HepG2 (cell line): Measurements from ENCODE around the gene NOL4L. TPM values are rescaled to one million over a fixed set of nuclear protein-coding genes. Genes with fewer than 3 reads are reported as not detected.

Experiments
- ARHGAP35 ChIP-seq: sonication (generic); formaldehyde crosslinking; IDR thresholded peaks from 2 replicates; pipeline ENCODE4 v1.9.0; 2022; ENCODE audit warnings: mild to moderate bottlenecking, inconsistent platforms, moderate library complexity, missing genetic modification reagents, borderline replicate concordance
- ATF3 ChIP-seq: sonication (generic); formaldehyde crosslinking; IDR thresholded peaks from 2 replicates; pipeline ENCODE4 v1.4.0; 2020; ENCODE audit warnings: missing genetic modification reagents
- CCAR2 ChIP-seq: fragments of 200-400 bp; formaldehyde crosslinking; optimal IDR thresholded peaks from 2 replicates; pipeline ENCODE3; 2018; ENCODE audit warnings: low read depth, mild to moderate bottlenecking, low read length, moderate library complexity
- CEBPB ChIP-seq: IDR thresholded peaks from 2 replicates; pipeline ENCODE4 v1.6.1; 2011; ENCODE audit warnings: low read depth, low read length, improper control_type of control experiment, borderline replicate concordance
- CEBPG ChIP-seq: IDR thresholded peaks from 2 replicates; pipeline ENCODE4 v1.6.1; 2016
- CREBL2 ChIP-seq: sonication (generic); formaldehyde crosslinking; IDR thresholded peaks from 2 replicates; pipeline ENCODE4 v1.8.1; 2023; ENCODE audit warnings: missing genetic modification reagents, mild to moderate bottlenecking, borderline replicate concordance
- HOMEZ ChIP-seq: IDR thresholded peaks from 2 replicates; pipeline ENCODE4 v1.6.1; 2016; ENCODE audit warnings: low read depth
- IRX3 ChIP-seq: sonication (generic); formaldehyde crosslinking; IDR thresholded peaks from 2 replicates; pipeline ENCODE4 v1.8.1; 2023; ENCODE audit warnings: mild to moderate bottlenecking, low read depth, missing genetic modification reagents, borderline replicate concordance
- NFKB2 ChIP-seq: sonication (generic); formaldehyde crosslinking; IDR thresholded peaks from 2 replicates; pipeline ENCODE4 v1.4.0; 2020; ENCODE audit warnings: missing genetic modification reagents, borderline replicate concordance
- PBX3 ChIP-seq: sonication (generic); formaldehyde crosslinking; IDR thresholded peaks from 2 replicates; pipeline ENCODE4 v1.8.1; 2023; ENCODE audit warnings: missing genetic modification reagents, inconsistent platforms, borderline replicate concordance
- TAF1 ChIP-seq: sonication (generic); formaldehyde crosslinking; IDR thresholded peaks from 2 replicates; pipeline ENCODE4 v1.4.0; 2020; ENCODE audit warnings: missing genetic modification reagents
- TCF12 ChIP-seq, 2 experiments: fragments of 450-650 bp in 1 of 2; sonication (generic) in 1 of 2; formaldehyde crosslinking in 1 of 2; IDR thresholded peaks; 2 replicates each; pipeline versions ENCODE4 v1.6.1 to v1.8.0; 2017 to 2022; ENCODE audit warnings: antibody characterized with exemption in 1 of 2, mild to moderate bottlenecking in 1 of 2, missing genetic modification reagents in 1 of 2, moderate library complexity in 1 of 2
- U2AF2 ChIP-seq: fragments of 200-400 bp; formaldehyde crosslinking; IDR thresholded peaks from 2 replicates; pipeline ENCODE4 v1.6.1; 2017; ENCODE audit warnings: low read depth, mild to moderate bottlenecking, low read length
- YEATS2 ChIP-seq: sonication (generic); formaldehyde crosslinking; IDR thresholded peaks from 2 replicates; pipeline ENCODE4 v1.4.0; 2020; ENCODE audit warnings: missing genetic modification reagents, borderline replicate concordance
- ZNF121 ChIP-seq: sonication (generic); formaldehyde crosslinking; IDR thresholded peaks from 2 replicates; pipeline ENCODE4 v1.5.0; 2020; ENCODE audit warnings: mild to moderate bottlenecking, missing genetic modification reagents
- ZNF350 ChIP-seq: sonication (generic); formaldehyde crosslinking; IDR thresholded peaks from 2 replicates; pipeline ENCODE4 v1.4.0; 2020; ENCODE audit warnings: mild to moderate bottlenecking, low read depth, missing genetic modification reagents, borderline replicate concordance
- ZNF484 ChIP-seq: sonication (generic); formaldehyde crosslinking; IDR thresholded peaks from 2 replicates; pipeline ENCODE4 v1.5.1; 2020; ENCODE audit warnings: mild to moderate bottlenecking, low read depth, missing genetic modification reagents, borderline replicate concordance
- ZNF513 ChIP-seq: sonication (generic); formaldehyde crosslinking; conservative IDR thresholded peaks from 2 replicates; pipeline ENCODE4 v1.5.0; 2020; ENCODE audit warnings: missing genetic modification reagents
- ZNF543 ChIP-seq: sonication (generic); formaldehyde crosslinking; IDR thresholded peaks from 2 replicates; pipeline ENCODE4 v1.4.0; 2020; ENCODE audit warnings: mild to moderate bottlenecking, missing genetic modification reagents
- ZNF552 ChIP-seq: sonication (generic); formaldehyde crosslinking; IDR thresholded peaks from 2 replicates; pipeline ENCODE4 v1.9.0; 2022; ENCODE audit warnings: missing genetic modification reagents, mild to moderate bottlenecking, borderline replicate concordance
- ZNF562 ChIP-seq: sonication (generic); formaldehyde crosslinking; IDR thresholded peaks from 2 replicates; pipeline ENCODE4 v1.8.0; 2022; ENCODE audit warnings: missing genetic modification reagents, borderline replicate concordance
- ZNF660 ChIP-seq: sonication (generic); formaldehyde crosslinking; IDR thresholded peaks from 2 replicates; pipeline ENCODE4 v1.5.1; 2020; ENCODE audit warnings: mild to moderate bottlenecking, low read depth, missing genetic modification reagents, borderline replicate concordance
- ZNF780A ChIP-seq: sonication (generic); formaldehyde crosslinking; IDR thresholded peaks from 2 replicates; pipeline ENCODE4 v1.8.0; 2022; ENCODE audit warnings: mild to moderate bottlenecking, missing genetic modification reagents, moderate library complexity
- polyA plus RNA-seq, 8 experiments: library from polyadenylated mRNA; depleted of rRNA in 3 of 8; stranded (reverse) in 7 of 8; unstranded in 1 of 8; fragments of >200 nt; fragmentation: Illumina TruSeq in 4 of 8; extraction: Trizol in 4 of 8; gene quantifications; 2 replicates each; pipeline versions ENCODE4 v1.2.1 to v1.2.3, GENCODE V29; 2011 to 2016; ENCODE audit warnings: low read depth in 4 of 8, missing spikeins in 1 of 8, mixed read lengths in 1 of 8; ENCODE audit not compliant: insufficient read depth in 1 of 8
- total RNA-seq, 5 experiments: library from RNA; depleted of rRNA; stranded (reverse); fragments of >200 nt; fragmentation: Illumina TruSeq; extraction: Trizol; gene quantifications; 2 replicates each; pipeline ENCODE4 v1.2.3, GENCODE V29; 2016; ENCODE audit warnings: low read depth in 1 of 5

NOL4L gene
- total and polyA plus RNA-seq, 2 of the 13 experiments (the other 11 are each of a cell fraction or from before 2014, with no cell fraction given): 16.6 to 35.4 TPM

GRCh38 chr20:32541323-32542258 lies 43.5 kb downstream of the NOL4L start (continued):
- TF ChIP-seq HOMEZ (CRISPR knock-in tag): 0 out of 2 replicates have a peak, but pooled peaks have one; percentile 75
- TF ChIP-seq IRX3: no peak
- TF ChIP-seq ZNF513 (CRISPR knock-in tag): no peak
- TF ChIP-seq ZNF780A (CRISPR knock-in tag): no peak
- TF ChIP-seq ZNF484 (CRISPR knock-in tag): 0 out of 2 replicates have a peak, but pooled peaks have one; percentile 36
- TF ChIP-seq ZNF121 (CRISPR knock-in tag): peak; percentile 76; the same call in 1 of the 2 replicates
- TF ChIP-seq TCF12 (IDR thresholded peaks at IDR 0.05): no peak
- TF ChIP-seq TCF12 (CRISPR knock-in tag; IDR thresholded peaks at IDR 0.05): peak; percentile 96; the same call in 1 of the 2 replicates
- peak; percentile 63; the same call in 1 of the 2 replicates for TF ChIP-seq CEBPG (CRISPR knock-in tag)
- TF ChIP-seq ARHGAP35 (CRISPR knock-in tag): peak; percentile 80; the same call in 1 of the 2 replicates
- TF ChIP-seq YEATS2 (CRISPR knock-in tag): peak; percentile 78; the same call in 1 of the 2 replicates
- TF ChIP-seq U2AF2: no peak
- peak; percentile 98 for TF ChIP-seq ZNF543 (CRISPR knock-in tag)
- peak; percentile 95; the same call in 1 of the 2 replicates for TF ChIP-seq NFKB2 (CRISPR knock-in tag)
- no peak for TF ChIP-seq PBX3 (CRISPR knock-in tag)
- TF ChIP-seq TAF1 (CRISPR knock-in tag): peak; percentile 56; the same call in 1 of the 2 replicates
- no peak for TF ChIP-seq CCAR2
- no peak; the same call in 1 of the 2 replicates for TF ChIP-seq ZNF660 (CRISPR knock-in tag)
- peak; percentile 99 for TF ChIP-seq ZNF350
- no peak; the same call in none of the 2 replicates for TF ChIP-seq ATF3
- peak; percentile 70; the same call in 1 of the 2 replicates for TF ChIP-seq ZNF552 (CRISPR knock-in tag)
- TF ChIP-seq ZNF562: no peak
- TF ChIP-seq CEBPB: no peak
- TF ChIP-seq CREBL2 (CRISPR knock-in tag): peak; percentile 15; the same call in 1 of the 2 replicates
